EH (cell line): ENCODE results near the gene OR12D1.

ENCODE experiments used
- DNase-seq: peaks from one replicate; pipeline ENCODE4 v3.0.0-alpha.2; 2015; ENCODE audit warnings: low read depth

The OR12D1 gene

GRCh38 chr6:29465801-29466200 is 51.1 kb downstream of the OR12D1 start:
- DNase-seq = no peak

- DNase-seq = no peak
Measured at GRCh38 chr6:29466241-29466640, 51.5 kb downstream of the OR12D1 start.
